MCF 10A (cell line): Measurements from ENCODE around the gene IL22RA2. TPM values are rescaled to one million over a fixed set of nuclear protein-coding genes. Genes with fewer than 3 reads are reported as not detected.

Experiments used
- BruUV-seq: library from RNA; stranded (reverse); fragments of 400-500 nt; replicated peaks from 2 replicates; lab custom pipeline; 2021; lab: Mats Ljungman, UMichigan
- CTCF ChIA-PET: fragments of 300-600 bp; sonication (Branson Sonifier 250); formaldehyde crosslinking; extraction: SDS; loops from one replicate; lab custom pipeline; 2021; ENCODE audit warnings: antibody characterized with exemption, inconsistent platforms; lab: Yijun Ruan, JAX
- POLR2A ChIA-PET: fragments of 300-600, 350-650 bp; sonication (Branson Sonifier 250); formaldehyde crosslinking; extraction: SDS; loops from one replicate; lab custom pipeline; 2020; ENCODE audit warnings: antibody characterized with exemption, inconsistent platforms; lab: Yijun Ruan, JAX
- DNase-seq: peaks from one replicate; pipeline ENCODE4 v3.0.0-alpha.2; 2018; ENCODE audit not compliant: unreplicated experiment
- H3K27ac Mint-ChIP-seq: one replicate; pipeline ENCODE4 v1.8.0; 2022; ENCODE audit warnings: mild to moderate bottlenecking, low read depth, mixed read lengths; ENCODE audit not compliant: unreplicated experiment
- H3K27me3 Mint-ChIP-seq: one replicate; pipeline ENCODE4 v1.8.0; 2022; ENCODE audit warnings: mixed read lengths; ENCODE audit not compliant: insufficient read depth, unreplicated experiment
- H3K36me3 Mint-ChIP-seq: one replicate; pipeline ENCODE4 v1.8.0; 2022; ENCODE audit warnings: mild to moderate bottlenecking, moderate library complexity, mixed read lengths; ENCODE audit not compliant: insufficient read depth, unreplicated experiment
- H3K4me1 Mint-ChIP-seq: one replicate; pipeline ENCODE4 v1.8.0; 2022; ENCODE audit warnings: mixed read lengths; ENCODE audit not compliant: insufficient read depth, unreplicated experiment
- H3K4me3 Mint-ChIP-seq: one replicate; pipeline ENCODE4 v1.8.0; 2022; ENCODE audit warnings: mild to moderate bottlenecking, moderate library complexity, mixed read lengths; ENCODE audit not compliant: unreplicated experiment
- H3K9me3 Mint-ChIP-seq: one replicate; pipeline ENCODE4 v1.8.0; 2022; ENCODE audit warnings: mixed read lengths; ENCODE audit not compliant: unreplicated experiment
- intact Hi-C: fragments of 100-400 bp; cut with micrococcal nuclease; formaldehyde crosslinking; loops from 2 replicates; pipeline ENCODE4 v1.14.1; 2022
- total RNA-seq: library from RNA; stranded (reverse); gene quantifications from 2 replicates; pipeline ENCODE4 v1.2.3, GENCODE V29; 2022
- TF ChIP-seq, protein P1 (sequence below): fragments of 200-600 bp; IDR thresholded peaks from one replicate; pipeline ENCODE4 v1.8.0; 2022; ENCODE audit warnings: antibody characterized with exemption, mild to moderate bottlenecking; ENCODE audit not compliant: unreplicated experiment

The IL22RA2 gene
- total RNA-seq, 1 experiment from 2014 or later, result not detected

DNA sequence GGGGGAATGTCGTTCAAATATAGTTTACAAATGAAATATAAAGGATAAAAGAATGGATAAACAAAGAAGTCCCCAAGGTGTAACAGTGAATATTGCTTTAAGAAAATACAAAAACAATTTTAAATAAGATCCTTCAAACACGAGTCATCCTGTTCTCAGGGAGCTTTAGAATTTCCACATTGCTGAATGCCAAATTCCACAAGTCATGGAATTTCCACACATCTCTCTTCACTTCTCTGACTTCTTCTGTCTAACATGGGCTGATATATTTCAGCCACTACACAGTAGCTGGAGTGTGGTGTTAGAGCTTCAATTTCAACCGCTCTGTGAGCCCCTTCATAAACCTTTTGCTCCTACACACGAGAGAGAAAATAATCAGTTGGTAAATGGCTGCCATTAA, 28.0 kb downstream of the IL22RA2 start:
- Mint-ChIP-seq H3K27ac (no peak overlapping the region), H3K4me3 (no peak overlapping the region), H3K9me3 (no peaks in the 10 kb centered on the region), H3K36me3 (peaks cover 7% of the 10 kb centered on the region), H3K27me3 (no peaks in the 10 kb centered on the region), H3K4me1 (peaks cover 34% of the 10 kb centered on the region)
- ChIA-PET CTCF (interaction anchor here (1.2 to 6.9 kb wide), 4 partner anchors 16 to 51 kb away, joined by 4 to 37 read pairs (median 6); no protein-coding TSS in a partner anchor), POLR2A (interaction anchor here (0.9 to 1.9 kb wide), 7 partner anchors 8 to 51 kb away, joined by 3 to 10 read pairs (median 5); no protein-coding TSS in a partner anchor)
- peak; percentile 21 for DNase-seq
- intact Hi-C loops, result no loop called here
- TF ChIP-seq, protein P1, sequence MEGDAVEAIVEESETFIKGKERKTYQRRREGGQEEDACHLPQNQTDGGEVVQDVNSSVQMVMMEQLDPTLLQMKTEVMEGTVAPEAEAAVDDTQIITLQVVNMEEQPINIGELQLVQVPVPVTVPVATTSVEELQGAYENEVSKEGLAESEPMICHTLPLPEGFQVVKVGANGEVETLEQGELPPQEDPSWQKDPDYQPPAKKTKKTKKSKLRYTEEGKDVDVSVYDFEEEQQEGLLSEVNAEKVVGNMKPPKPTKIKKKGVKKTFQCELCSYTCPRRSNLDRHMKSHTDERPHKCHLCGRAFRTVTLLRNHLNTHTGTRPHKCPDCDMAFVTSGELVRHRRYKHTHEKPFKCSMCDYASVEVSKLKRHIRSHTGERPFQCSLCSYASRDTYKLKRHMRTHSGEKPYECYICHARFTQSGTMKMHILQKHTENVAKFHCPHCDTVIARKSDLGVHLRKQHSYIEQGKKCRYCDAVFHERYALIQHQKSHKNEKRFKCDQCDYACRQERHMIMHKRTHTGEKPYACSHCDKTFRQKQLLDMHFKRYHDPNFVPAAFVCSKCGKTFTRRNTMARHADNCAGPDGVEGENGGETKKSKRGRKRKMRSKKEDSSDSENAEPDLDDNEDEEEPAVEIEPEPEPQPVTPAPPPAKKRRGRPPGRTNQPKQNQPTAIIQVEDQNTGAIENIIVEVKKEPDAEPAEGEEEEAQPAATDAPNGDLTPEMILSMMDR, result no peak
- BruUV-seq, result no TSS peak

DNA sequence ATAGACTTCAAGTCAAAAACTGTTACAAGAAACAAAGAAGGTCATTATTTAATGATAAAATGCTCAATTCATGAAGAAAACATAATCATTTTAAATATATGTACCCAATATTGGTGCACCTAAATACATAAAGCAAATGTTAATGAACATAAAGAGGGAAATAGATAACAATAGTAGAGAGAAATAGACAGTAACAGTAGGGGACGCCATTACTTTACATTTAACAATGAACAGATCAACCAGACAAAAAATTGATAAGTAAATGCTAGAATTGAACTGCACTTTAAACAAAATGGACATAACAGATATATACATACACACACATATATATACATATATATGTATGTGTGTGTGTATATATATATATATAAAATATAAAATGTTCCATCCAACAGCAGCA, 37.4 kb downstream of the IL22RA2 start:
- intact Hi-C loops, result loop anchor here (1.0 to 2.0 kb wide), 4 partner anchors 30 to 505 kb away; no protein-coding TSS in a partner anchor
- Mint-ChIP-seq H3K4me3 (no peak overlapping the region), H3K27ac (no peak overlapping the region), H3K36me3 (no peaks in the 10 kb centered on the region), H3K9me3 (no peaks in the 10 kb centered on the region), H3K4me1 (peaks cover 10% of the 10 kb centered on the region), H3K27me3 (no peaks in the 10 kb centered on the region)
- POLR2A ChIA-PET, result interaction anchor here (0.8 to 1.0 kb wide), 2 partner anchors 24 to 30 kb away, joined by 3 read pairs; no protein-coding TSS in a partner anchor
- TF ChIP-seq, protein P1, result peak; percentile 54
- DNase-seq, result peak; percentile 43
- BruUV-seq, result no TSS peak
- CTCF ChIA-PET, result interaction anchor here (0.8 to 5.8 kb wide), 4 partner anchors 26 to 31 kb away, joined by 3 to 46 read pairs (median 24); no protein-coding TSS in a partner anchor

DNA sequence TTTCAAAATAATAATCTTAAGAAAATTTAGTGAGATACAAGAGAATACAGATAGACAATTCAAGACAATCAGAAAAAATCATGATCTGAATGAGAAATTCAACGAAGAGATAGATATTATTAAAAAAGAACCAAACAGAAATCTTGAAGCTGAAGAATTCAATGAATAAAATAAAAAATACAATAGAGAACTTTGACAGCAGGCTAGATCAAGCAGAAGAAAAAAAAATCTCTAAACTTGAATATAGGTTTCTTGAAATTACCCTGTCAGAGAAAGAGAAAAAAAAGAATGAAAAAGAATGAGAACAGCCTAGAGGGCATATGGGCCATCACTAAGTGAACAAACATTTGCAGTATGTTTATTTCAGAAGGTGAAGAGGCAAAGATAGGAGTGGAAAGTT, 39.0 kb downstream of the IL22RA2 start:
- intact Hi-C loops, result no loop called here
- no TSS peak for BruUV-seq
- no peak for DNase-seq
- Mint-ChIP-seq H3K4me3 (no peak overlapping the region), H3K36me3 (no peaks in the 10 kb centered on the region), H3K9me3 (no peaks in the 10 kb centered on the region), H3K4me1 (peaks cover 10% of the 10 kb centered on the region), H3K27ac (no peak overlapping the region), H3K27me3 (no peaks in the 10 kb centered on the region)
- ChIA-PET POLR2A (interaction anchor here (1.0 to 1.2 kb wide), 3 partner anchors 12 to 22 kb away, joined by 3 to 5 read pairs (median 3); no protein-coding TSS in a partner anchor), CTCF (interaction anchor here (1.1 to 5.3 kb wide), 2 partner anchors 22 to 32 kb away, joined by 4 to 44 read pairs; no protein-coding TSS in a partner anchor)
- TF ChIP-seq, protein P1, result no peak

DNA sequence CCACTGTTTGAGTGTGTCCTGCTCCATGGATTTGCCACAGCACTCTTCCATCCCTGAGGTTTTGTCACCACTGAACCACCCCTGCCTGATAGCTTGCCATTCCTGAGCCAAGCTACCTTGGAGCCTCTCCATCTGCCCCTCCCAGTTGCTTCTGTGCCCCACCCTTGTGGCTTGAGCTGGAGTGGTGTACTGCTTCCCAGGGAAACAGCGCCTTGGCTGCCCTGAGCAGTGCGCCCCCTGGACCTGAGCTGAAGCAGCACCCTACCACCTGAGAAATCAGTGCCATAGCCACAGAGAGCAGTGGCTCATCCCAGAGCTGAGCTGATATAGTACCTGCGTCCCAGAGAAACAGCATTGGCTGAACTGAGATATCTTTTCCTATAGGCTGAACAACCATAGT, 40.3 kb downstream of the IL22RA2 start:
- no peak overlapping the region for H3K27ac Mint-ChIP-seq

More for the DNA sequence above, 40.3 kb downstream of the IL22RA2 start:
- no TSS peak for BruUV-seq
- no peaks in the 10 kb centered on the region for H3K27me3 Mint-ChIP-seq
- CTCF ChIA-PET, result interaction anchor here (0.8 to 5.3 kb wide), 3 partner anchors 33 to 182 kb away, joined by 3 to 44 read pairs (median 3); no protein-coding TSS in a partner anchor
- POLR2A ChIA-PET, result interaction anchor here (0.7 kb wide), 1 partner anchor 16 kb away, joined by 3 read pairs; no protein-coding TSS in a partner anchor
- peaks cover 9% of the 10 kb centered on the region for H3K9me3 Mint-ChIP-seq
- intact Hi-C loops, result no loop called here
- H3K4me3 Mint-ChIP-seq, result no peak overlapping the region
- no peaks in the 10 kb centered on the region for H3K36me3 Mint-ChIP-seq
- peaks cover 10% of the 10 kb centered on the region for H3K4me1 Mint-ChIP-seq
- DNase-seq, result no peak
- TF ChIP-seq, protein P1, result no peak
